ENCODE data around the gene ILF2.

The ILF2 gene

DNA sequence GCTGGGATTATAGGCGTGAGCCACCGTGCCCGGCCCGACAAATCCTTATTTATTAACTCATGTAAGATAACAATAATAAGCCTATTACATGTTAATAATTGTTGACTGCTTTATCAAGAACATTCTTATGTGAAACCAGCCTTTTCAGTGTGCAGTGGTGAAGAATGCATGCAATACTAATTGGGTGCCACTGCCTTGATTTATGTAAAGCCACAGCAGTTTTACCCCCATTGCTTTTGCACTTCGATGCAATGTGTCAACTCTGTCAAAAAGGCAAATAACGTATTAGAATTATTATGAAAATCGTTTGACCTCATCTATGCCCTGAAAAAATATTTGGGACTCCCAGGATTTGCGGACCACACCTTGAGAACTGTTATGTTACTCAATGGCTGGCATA is 25.9 kb upstream of the ILF2 start:
- no peak overlapping the region for H3K9ac ChIP-seq (ENCODE audit: low read depth in 1 of 2, low read length in 2 of 2)
- no peak overlapping the region for H3K27ac ChIP-seq (ENCODE audit: low read depth in 2 of 2, low read length in 2 of 2)
- H3K4me1 ChIP-seq (ENCODE audit: control insufficient read depth in 2 of 2, insufficient read depth in 2 of 2, low read length in 2 of 2), result no peaks in the 10 kb centered on the region
- no peak overlapping the region for H3K4me3 ChIP-seq (ENCODE audit: low read length in 2 of 2)
- no peaks in the 10 kb centered on the region for H3K9me3 ChIP-seq (ENCODE audit: control insufficient read depth in 2 of 2, low read length in 2 of 2)
- H3K36me3 ChIP-seq (ENCODE audit: control insufficient read depth in 2 of 2, insufficient read depth in 2 of 2, low read length in 2 of 2), result no peaks in the 10 kb centered on the region
- H3K27me3 ChIP-seq (ENCODE audit: control insufficient read depth in 2 of 2, insufficient read depth in 2 of 2, low read length in 2 of 2), result no peaks in the 10 kb centered on the region

DNA sequence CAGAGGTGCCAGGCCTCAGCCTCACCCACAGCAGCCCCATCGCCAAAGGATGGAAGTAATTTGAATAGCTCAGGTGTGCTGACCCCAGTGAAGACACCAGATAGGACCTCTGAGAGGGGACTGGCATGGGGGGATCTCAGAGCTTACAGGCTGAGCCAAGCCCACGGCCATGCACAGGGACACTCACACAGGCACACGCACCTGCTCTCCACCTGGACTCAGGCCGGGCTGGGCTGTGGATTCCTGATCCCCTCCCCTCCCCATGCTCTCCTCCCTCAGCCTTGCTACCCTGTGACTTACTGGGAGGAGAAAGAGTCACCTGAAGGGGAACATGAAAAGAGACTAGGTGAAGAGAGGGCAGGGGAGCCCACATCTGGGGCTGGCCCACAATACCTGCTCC is 22.7 kb upstream of the ILF2 start:
- Histone ChIP-seq H3K36me3 (ENCODE audit: control insufficient read depth in 2 of 2, insufficient read depth in 2 of 2, low read length in 2 of 2) (no peaks in the 10 kb centered on the region), H3K9ac (ENCODE audit: low read depth in 1 of 2, low read length in 2 of 2) (no peak overlapping the region), H3K27ac (ENCODE audit: low read depth in 2 of 2, low read length in 2 of 2) (no peak overlapping the region), H3K4me3 (ENCODE audit: low read length in 2 of 2) (no peak overlapping the region), H3K4me1 (ENCODE audit: control insufficient read depth in 2 of 2, insufficient read depth in 2 of 2, low read length in 2 of 2) (no peaks in the 10 kb centered on the region), H3K9me3 (ENCODE audit: control insufficient read depth in 2 of 2, low read length in 2 of 2) (no peaks in the 10 kb centered on the region), H3K27me3 (ENCODE audit: control insufficient read depth in 2 of 2, insufficient read depth in 2 of 2, low read length in 2 of 2) (no peaks in the 10 kb centered on the region)

DNA sequence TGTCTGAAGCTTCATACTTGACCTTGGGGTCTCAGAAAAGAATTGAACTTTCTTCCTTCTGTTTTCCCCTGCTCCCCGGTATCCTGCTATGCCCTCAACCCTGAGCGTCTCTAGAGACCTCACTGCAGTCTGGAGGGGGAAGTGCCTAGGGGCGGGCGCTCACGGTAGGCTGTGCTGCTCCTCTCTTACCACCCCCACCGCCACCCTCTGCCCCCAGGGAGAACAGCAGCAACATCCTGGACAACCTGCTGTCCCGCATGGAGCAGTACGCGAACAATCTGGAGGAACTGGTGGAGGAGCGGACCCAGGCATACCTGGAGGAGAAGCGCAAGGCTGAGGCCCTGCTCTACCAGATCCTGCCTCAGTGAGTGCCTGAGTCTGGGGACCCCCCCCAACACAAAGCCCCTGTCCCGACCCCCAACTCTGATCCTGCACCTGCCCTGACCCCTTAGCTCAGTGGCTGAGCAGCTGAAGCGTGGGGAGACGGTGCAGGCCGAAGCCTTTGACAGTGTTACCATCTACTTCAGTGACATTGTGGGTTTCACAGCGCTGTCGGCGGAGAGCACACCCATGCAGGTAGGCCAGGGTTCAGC is 18.0 kb upstream of the ILF2 start:
- H3K27me3 ChIP-seq (ENCODE audit: control insufficient read depth in 2 of 2, insufficient read depth in 2 of 2, low read length in 2 of 2), result no peaks in the 10 kb centered on the region
- no peak overlapping the region for H3K9ac ChIP-seq (ENCODE audit: low read depth in 1 of 2, low read length in 2 of 2)
- H3K4me1 ChIP-seq (ENCODE audit: control insufficient read depth in 2 of 2, insufficient read depth in 2 of 2, low read length in 2 of 2), result no peaks in the 10 kb centered on the region
- no peaks in the 10 kb centered on the region for H3K36me3 ChIP-seq (ENCODE audit: control insufficient read depth in 2 of 2, insufficient read depth in 2 of 2, low read length in 2 of 2)
- H3K9me3 ChIP-seq (ENCODE audit: control insufficient read depth in 2 of 2, low read length in 2 of 2), result no peaks in the 10 kb centered on the region
- H3K4me3 ChIP-seq (ENCODE audit: low read length in 2 of 2), result no peak overlapping the region
- H3K27ac ChIP-seq (ENCODE audit: low read depth in 2 of 2, low read length in 2 of 2), result no peak overlapping the region

DNA sequence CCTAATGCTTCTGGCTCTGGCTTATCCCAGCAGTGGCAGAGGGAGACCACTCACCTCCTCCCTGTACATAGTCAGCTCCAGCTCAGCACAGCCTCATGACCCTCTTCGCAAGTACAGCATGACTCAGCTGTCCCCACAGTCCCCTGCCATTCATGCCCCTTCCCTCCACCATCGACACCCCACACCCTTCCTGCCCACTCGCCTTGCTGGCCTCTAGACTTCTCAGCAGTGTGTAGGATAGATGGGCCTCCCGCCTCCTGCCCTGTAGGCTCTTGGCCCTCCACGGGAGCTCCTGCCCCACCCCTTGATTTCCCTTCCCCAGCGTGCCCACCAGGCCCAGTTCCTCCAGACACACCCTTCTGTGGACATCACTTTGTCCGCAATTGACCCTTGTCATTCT is 17.5 kb upstream of the ILF2 start:
- H3K36me3 ChIP-seq (ENCODE audit: control insufficient read depth in 2 of 2, insufficient read depth in 2 of 2, low read length in 2 of 2), result no peaks in the 10 kb centered on the region
- no peak overlapping the region for H3K9ac ChIP-seq (ENCODE audit: low read depth in 1 of 2, low read length in 2 of 2)
- no peak overlapping the region for H3K27ac ChIP-seq (ENCODE audit: low read depth in 2 of 2, low read length in 2 of 2)
- no peaks in the 10 kb centered on the region for H3K27me3 ChIP-seq (ENCODE audit: control insufficient read depth in 2 of 2, insufficient read depth in 2 of 2, low read length in 2 of 2)
- H3K4me1 ChIP-seq (ENCODE audit: control insufficient read depth in 2 of 2, insufficient read depth in 2 of 2, low read length in 2 of 2), result no peaks in the 10 kb centered on the region
- no peak overlapping the region for H3K4me3 ChIP-seq (ENCODE audit: low read length in 2 of 2)
- H3K9me3 ChIP-seq (ENCODE audit: control insufficient read depth in 2 of 2, low read length in 2 of 2), result no peaks in the 10 kb centered on the region

DNA sequence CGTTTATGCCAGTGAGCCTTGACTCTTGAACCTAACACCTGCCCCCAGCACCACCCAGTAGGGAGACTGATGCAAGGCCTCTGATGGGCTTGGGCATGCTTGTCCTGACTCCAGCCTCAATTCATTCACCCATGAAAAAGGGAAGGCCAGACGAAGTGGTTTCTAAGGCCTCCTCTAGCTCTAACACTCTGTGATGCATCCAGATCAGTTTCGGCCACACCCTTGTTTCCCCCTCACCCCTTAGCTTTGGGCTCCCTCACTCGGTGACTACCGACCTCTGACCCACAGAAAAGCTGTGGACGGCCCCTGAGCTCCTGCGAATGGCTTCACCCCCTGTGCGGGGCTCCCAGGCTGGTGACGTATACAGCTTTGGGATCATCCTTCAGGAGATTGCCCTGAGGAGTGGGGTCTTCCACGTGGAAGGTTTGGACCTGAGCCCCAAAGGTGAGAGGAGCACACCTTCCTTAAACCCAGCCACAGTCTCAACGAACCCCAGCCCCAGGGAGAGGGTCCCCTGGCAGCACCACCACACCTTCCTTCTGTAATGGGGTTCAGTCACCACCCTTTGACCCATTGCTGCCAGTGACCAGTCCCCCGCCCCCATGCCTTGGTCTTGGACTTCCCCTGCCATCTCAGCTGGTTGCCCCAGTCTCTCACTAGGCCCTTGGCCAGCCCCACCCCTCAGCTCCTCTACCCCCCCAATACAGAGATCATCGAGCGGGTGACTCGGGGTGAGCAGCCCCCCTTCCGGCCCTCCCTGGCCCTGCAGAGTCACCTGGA is 16.7 kb upstream of the ILF2 start:
- no peak overlapping the region for H3K9ac ChIP-seq (ENCODE audit: low read depth in 1 of 2, low read length in 2 of 2)
- H3K36me3 ChIP-seq (ENCODE audit: control insufficient read depth in 2 of 2, insufficient read depth in 2 of 2, low read length in 2 of 2), result no peaks in the 10 kb centered on the region
- H3K27ac ChIP-seq (ENCODE audit: low read depth in 2 of 2, low read length in 2 of 2), result no peak overlapping the region
- no peaks in the 10 kb centered on the region for H3K27me3 ChIP-seq (ENCODE audit: control insufficient read depth in 2 of 2, insufficient read depth in 2 of 2, low read length in 2 of 2)
- no peaks in the 10 kb centered on the region for H3K4me1 ChIP-seq (ENCODE audit: control insufficient read depth in 2 of 2, insufficient read depth in 2 of 2, low read length in 2 of 2)
- no peaks in the 10 kb centered on the region for H3K9me3 ChIP-seq (ENCODE audit: control insufficient read depth in 2 of 2, low read length in 2 of 2)
- no peak overlapping the region for H3K4me3 ChIP-seq (ENCODE audit: low read length in 2 of 2)

DNA sequence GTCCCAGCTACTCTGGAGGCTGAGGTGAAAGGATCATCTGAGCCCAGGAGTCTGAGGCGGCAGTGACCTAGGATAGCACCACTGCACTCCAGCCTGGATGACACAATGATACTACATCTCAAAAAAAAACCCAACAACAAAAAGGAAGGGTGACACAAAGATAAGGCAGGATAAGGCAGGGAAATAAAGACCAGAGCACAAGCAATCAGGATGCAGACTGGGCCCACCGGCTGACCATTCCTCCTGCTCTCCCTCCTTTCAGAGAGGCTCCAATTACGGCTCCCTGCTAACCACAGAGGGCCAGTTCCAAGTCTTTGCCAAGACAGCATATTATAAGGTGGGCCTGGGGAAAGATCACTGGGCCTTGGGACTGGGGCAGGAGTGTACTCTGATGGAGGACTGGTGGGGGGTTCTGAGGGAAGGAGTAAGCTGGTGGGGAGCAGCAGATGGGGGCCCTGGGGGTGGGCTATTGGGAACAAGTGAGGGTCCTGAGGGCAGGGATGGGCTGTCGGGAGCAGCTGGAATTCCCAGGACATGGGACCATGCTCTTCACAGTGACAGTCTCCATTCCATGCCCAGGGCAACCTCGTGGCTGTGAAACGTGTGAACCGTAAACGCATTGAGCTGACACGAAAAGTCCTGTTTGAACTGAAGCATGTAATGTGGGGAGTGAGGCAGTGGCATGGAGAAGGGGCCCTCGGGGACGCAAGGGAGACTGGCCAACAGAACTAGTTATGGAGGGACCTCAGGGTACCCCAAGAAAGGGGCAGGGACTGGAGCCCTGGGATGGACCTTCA is 14.9 kb upstream of the ILF2 start:
- H3K27ac ChIP-seq (ENCODE audit: low read depth in 2 of 2, low read length in 2 of 2), result no peak overlapping the region
- H3K4me3 ChIP-seq (ENCODE audit: low read length in 2 of 2), result no peak overlapping the region
- no peaks in the 10 kb centered on the region for H3K36me3 ChIP-seq (ENCODE audit: control insufficient read depth in 2 of 2, insufficient read depth in 2 of 2, low read length in 2 of 2)
- H3K4me1 ChIP-seq (ENCODE audit: control insufficient read depth in 2 of 2, insufficient read depth in 2 of 2, low read length in 2 of 2), result no peaks in the 10 kb centered on the region
- H3K27me3 ChIP-seq (ENCODE audit: control insufficient read depth in 2 of 2, insufficient read depth in 2 of 2, low read length in 2 of 2), result peaks cover 4 to 10% of the 10 kb centered on the region in 2 donors
- H3K9ac ChIP-seq (ENCODE audit: low read depth in 1 of 2, low read length in 2 of 2), result no peak overlapping the region
- no peaks in the 10 kb centered on the region for H3K9me3 ChIP-seq (ENCODE audit: control insufficient read depth in 2 of 2, low read length in 2 of 2)

DNA sequence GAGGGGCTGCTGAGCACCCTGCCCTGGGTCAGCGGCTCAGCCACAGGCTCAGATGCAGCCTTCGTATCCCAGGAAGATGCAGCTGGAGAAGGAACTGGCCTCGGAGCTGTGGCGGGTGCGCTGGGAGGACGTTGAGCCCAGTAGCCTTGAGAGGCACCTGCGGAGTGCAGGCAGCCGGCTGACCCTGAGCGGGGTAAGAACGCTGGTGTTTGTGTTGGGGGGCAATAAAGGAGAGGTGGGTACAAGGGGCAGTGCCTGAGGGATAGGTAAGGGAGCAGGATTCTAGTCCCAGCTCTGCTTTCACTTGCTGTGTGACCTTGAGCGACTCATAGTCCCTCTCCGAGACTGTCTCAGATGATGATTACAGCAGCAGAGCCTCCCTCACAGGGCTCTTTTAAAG is 14.1 kb upstream of the ILF2 start:
- no peaks in the 10 kb centered on the region for H3K4me1 ChIP-seq (ENCODE audit: control insufficient read depth in 2 of 2, insufficient read depth in 2 of 2, low read length in 2 of 2)
- H3K27ac ChIP-seq (ENCODE audit: low read depth in 2 of 2, low read length in 2 of 2), result no peak overlapping the region
- no peaks in the 10 kb centered on the region for H3K9me3 ChIP-seq (ENCODE audit: control insufficient read depth in 2 of 2, low read length in 2 of 2)

DNA sequence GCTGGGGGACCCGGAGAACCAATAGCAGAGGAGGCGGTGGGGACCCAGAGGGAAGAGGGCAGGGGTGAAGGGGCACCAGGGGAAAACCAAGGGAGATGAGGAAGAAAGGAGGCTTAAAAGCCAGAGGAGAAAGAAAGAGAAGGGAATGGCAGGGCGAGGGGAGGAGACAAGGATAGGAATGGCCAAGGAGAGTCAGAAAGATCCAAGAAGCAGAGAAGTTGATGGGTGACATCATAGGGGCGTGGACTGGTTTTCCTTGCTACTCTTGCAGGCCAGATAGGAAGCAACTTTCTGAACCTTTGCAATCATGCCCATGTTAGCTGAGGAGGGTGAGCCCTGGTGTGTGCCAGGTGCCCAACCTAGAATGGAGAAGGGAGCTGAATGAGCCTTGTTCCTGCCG is 13.1 kb upstream of the ILF2 start:
- H3K4me1 ChIP-seq (ENCODE audit: control insufficient read depth in 2 of 2, insufficient read depth in 2 of 2, low read length in 2 of 2), result peaks cover 7 to 9% of the 10 kb centered on the region in 2 donors
- H3K27me3 ChIP-seq (ENCODE audit: control insufficient read depth in 2 of 2, insufficient read depth in 2 of 2, low read length in 2 of 2), result peaks cover 10 to 27% of the 10 kb centered on the region in 2 donors
- no peaks in the 10 kb centered on the region for H3K36me3 ChIP-seq (ENCODE audit: control insufficient read depth in 2 of 2, insufficient read depth in 2 of 2, low read length in 2 of 2)
- no peaks in the 10 kb centered on the region for H3K9me3 ChIP-seq (ENCODE audit: control insufficient read depth in 2 of 2, low read length in 2 of 2)
- H3K4me3 ChIP-seq (ENCODE audit: low read length in 2 of 2), result no peak overlapping the region
- H3K27ac ChIP-seq (ENCODE audit: low read depth in 2 of 2, low read length in 2 of 2), result no peak overlapping the region
- H3K9ac ChIP-seq (ENCODE audit: low read depth in 1 of 2, low read length in 2 of 2), result no peak overlapping the region

More for the DNA sequence above, 14.1 kb upstream of the ILF2 start:
- no peaks in the 10 kb centered on the region for H3K36me3 ChIP-seq (ENCODE audit: control insufficient read depth in 2 of 2, insufficient read depth in 2 of 2, low read length in 2 of 2)
- H3K9ac ChIP-seq (ENCODE audit: low read depth in 1 of 2, low read length in 2 of 2), result no peak overlapping the region
- H3K27me3 ChIP-seq (ENCODE audit: control insufficient read depth in 2 of 2, insufficient read depth in 2 of 2, low read length in 2 of 2), result peaks cover 8 to 17% of the 10 kb centered on the region in 2 donors
- no peak overlapping the region for H3K4me3 ChIP-seq (ENCODE audit: low read length in 2 of 2)

DNA sequence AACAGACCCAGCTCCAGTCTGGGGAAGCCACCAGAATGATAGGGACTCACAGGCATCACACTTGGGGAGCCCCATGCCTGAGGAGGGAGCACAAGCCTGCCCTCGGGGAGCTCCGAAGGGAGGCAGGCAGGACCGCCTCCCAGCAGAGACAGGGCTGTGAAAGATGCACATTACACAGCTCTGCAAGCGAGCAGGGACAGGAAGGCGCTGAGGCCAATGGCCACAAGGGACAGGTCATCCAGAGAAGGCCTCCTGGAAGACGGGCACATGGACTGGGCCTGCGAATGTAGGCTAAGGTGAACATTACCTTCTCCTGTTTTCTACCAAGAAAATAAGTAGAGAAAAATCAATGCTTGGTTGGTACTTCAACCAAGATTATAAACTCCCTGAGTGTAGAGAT is 11.9 kb upstream of the ILF2 start:
- H3K27ac ChIP-seq (ENCODE audit: low read depth in 2 of 2, low read length in 2 of 2), result no peak overlapping the region
- no peak overlapping the region for H3K4me3 ChIP-seq (ENCODE audit: low read length in 2 of 2)
- H3K36me3 ChIP-seq (ENCODE audit: control insufficient read depth in 2 of 2, insufficient read depth in 2 of 2, low read length in 2 of 2), result no peaks in the 10 kb centered on the region
- peaks cover 17 to 19% of the 10 kb centered on the region in 2 donors for H3K4me1 ChIP-seq (ENCODE audit: control insufficient read depth in 2 of 2, insufficient read depth in 2 of 2, low read length in 2 of 2)
- no peaks in the 10 kb centered on the region for H3K9me3 ChIP-seq (ENCODE audit: control insufficient read depth in 2 of 2, low read length in 2 of 2)
- no peak overlapping the region for H3K9ac ChIP-seq (ENCODE audit: low read depth in 1 of 2, low read length in 2 of 2)
- peaks cover 15 to 39% of the 10 kb centered on the region in 2 donors for H3K27me3 ChIP-seq (ENCODE audit: control insufficient read depth in 2 of 2, insufficient read depth in 2 of 2, low read length in 2 of 2)

DNA sequence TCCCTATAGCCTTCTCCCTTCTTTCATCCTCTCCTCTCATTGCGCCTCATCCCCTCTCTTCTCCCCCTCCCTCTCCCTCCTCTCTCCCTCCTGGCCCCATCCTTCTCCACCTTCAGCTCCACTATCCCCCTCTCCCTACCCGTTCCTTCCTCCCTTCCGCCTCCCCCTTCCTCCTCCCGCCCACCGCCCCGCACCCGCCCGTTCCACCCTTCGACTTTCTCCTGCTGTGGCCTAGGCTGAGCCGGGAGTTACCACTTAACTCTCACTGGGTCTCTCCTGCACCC is 9.3 kb upstream of the ILF2 start:
- peak overlapping the region; percentile 47 to 54 for H3K4me3 ChIP-seq (ENCODE audit: low read length in 2 of 2)
- H3K9ac ChIP-seq (ENCODE audit: low read depth in 1 of 2, low read length in 2 of 2), result no peak overlapping the region
- no peaks in the 10 kb centered on the region for H3K9me3 ChIP-seq (ENCODE audit: control insufficient read depth in 2 of 2, low read length in 2 of 2)
- H3K36me3 ChIP-seq (ENCODE audit: control insufficient read depth in 2 of 2, insufficient read depth in 2 of 2, low read length in 2 of 2), result no peaks in the 10 kb centered on the region
- peaks cover 15 to 39% of the 10 kb centered on the region in 2 donors for H3K27me3 ChIP-seq (ENCODE audit: control insufficient read depth in 2 of 2, insufficient read depth in 2 of 2, low read length in 2 of 2)
- peaks cover 17 to 19% of the 10 kb centered on the region in 2 donors for H3K4me1 ChIP-seq (ENCODE audit: control insufficient read depth in 2 of 2, insufficient read depth in 2 of 2, low read length in 2 of 2)
- H3K27ac ChIP-seq (ENCODE audit: low read depth in 2 of 2, low read length in 2 of 2), result no peak overlapping the region
